HG03457 (cell line): Measurements from ENCODE around the gene FOLR1.
"Not testable (repeated sequence)": the region's sequence is repeated elsewhere in the genome, so short reads cannot be mapped to it uniquely, and the experiment has no call there.

Source experiments
- ATAC-seq: cut with Tn5 transposase; IDR thresholded peaks from one replicate; pipeline ENCODE4 v1.9.1; 2021; ENCODE audit warnings: moderate number of reproducible peaks; ENCODE audit not compliant: unreplicated experiment

The FOLR1 gene

DNA sequence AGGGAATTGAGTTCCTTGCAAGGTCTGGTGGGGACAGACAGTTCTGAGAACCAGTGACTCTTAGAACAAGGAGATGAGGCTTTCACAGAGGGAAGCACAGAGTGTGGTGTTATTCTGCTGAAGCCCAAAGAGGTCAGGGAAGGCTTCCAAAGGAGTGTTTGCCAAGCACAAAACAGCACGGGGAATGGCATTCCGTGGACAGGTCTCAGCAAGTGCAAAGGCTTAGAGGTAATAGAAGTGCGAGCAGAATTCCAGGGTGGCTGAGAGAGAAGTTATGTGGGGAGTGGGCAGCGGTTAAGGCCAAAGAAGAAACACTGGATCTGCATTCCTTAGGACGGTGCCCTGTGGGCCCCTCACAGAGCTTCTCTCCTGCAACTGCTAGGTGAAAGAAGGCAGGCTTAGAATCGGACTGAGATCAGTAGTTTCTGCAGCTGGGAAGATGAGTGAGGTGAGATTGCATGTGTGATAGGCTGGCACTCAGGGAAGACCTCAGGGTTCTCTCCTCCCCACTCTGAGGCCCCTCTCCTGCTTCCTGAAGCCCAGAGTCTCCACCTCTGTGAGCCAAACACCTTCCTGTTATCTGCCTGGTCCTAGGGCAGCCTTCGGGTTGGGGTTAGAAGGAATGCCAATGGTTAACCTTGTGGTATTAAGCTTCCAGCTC, 10.9 kb upstream of the FOLR1 start:
- not testable (repeated sequence) for ATAC-seq

DNA sequence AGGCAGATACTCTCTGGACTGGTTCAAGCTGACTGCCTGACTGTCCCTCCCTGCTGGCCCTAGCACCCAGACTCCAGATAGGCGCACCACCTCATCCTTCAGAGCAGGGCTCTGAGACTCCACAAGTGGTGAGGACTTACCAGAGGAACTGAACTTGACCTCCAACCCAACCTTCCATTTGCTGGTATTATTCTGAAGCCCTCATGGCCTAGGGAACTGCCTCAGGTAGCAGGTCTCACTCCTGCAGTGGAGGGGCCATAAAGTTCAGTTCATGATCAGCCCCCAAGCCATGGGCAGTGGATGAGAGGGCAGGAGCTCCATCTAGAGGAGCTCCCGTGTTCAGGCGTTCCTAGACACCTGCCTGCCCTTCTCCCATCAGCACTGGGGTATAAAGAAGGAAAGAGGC, 10.4 kb upstream of the FOLR1 start:
- not testable (repeated sequence) for ATAC-seq

DNA sequence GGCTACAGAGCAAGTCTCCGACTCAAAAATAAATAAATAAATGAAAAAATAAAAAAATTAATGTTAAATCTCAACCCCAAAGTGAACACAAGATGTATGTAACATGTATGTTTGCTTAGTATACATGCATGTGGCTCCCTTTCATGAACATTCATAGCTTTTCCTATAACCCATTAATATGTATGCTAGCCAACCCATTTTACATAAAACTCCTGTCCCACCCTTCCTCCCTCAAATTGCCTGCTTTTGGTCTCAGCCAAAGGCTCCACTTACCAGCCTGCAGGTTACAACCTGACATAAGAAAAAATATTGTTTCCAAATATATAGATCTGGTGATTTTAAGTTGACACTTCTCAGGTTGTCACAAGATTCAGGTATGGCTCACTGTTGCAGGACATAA, 3.7 kb upstream of the FOLR1 start:
- ATAC-seq: no peak

DNA sequence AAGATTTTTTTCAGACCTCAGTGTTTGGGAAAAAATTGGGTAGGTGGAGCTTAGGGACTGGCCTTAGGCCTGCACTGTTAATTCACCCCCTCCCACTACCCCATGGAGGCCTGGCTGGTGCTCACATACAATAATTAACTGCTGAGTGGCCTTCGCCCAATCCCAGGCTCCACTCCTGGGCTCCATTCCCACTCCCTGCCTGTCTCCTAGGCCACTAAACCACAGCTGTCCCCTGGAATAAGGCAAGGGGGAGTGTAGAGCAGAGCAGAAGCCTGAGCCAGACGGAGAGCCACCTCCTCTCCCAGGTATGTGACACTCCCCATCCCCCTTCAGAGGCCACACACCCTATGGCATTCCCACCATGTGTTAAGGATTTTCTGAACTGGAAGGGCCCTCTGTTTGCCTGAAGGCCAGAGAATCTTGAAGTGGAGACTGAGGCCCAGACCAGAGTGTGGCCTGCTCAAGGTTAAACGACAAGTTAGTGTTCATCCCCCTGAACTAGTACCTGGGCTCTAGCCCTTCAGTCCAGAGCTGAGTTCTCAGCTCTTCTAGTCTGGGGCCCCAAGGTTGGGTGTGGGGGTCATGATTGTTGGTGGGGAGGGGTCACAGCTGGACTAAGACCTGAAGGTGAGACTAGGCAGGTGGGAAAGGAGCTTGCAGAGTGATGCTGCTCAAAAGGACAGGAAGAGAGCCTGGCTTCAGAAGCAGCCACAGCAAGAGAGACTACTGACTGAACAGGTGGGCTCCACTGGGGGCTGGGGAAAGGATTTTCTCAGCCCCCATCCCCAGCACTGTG, 2.3 kb upstream of the FOLR1 start:
- ATAC-seq: no peak

GRCh38 chr11:72190631-72191071, 1.3 kb upstream of the FOLR1 start:
- ATAC-seq: no peak

DNA sequence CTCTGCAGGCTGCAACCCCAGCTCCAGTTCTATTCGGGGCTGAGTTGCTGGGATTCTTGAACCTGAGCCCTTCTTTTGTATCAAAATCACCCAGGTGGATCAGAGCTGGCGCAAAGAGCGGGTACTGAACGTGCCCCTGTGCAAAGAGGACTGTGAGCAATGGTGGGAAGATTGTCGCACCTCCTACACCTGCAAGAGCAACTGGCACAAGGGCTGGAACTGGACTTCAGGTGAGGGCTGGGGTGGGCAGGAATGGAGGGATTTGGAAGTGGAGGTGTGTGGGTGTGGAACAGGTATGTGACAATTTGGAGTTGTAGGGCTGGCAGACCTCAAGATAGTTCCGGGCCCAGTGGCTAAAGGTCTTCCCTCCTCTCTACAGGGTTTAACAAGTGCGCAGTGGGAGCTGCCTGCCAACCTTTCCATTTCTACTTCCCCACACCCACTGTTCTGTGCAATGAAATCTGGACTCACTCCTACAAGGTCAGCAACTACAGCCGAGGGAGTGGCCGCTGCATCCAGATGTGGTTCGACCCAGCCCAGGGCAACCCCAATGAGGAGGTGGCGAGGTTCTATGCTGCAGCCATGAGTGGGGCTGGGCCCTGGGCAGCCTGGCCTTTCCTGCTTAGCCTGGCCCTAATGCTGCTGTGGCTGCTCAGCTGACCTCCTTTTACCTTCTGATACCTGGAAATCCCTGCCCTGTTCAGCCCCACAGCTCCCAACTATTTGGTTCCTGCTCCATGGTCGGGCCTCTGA, 3.8 kb downstream of the FOLR1 start:
- no peak for ATAC-seq

DNA sequence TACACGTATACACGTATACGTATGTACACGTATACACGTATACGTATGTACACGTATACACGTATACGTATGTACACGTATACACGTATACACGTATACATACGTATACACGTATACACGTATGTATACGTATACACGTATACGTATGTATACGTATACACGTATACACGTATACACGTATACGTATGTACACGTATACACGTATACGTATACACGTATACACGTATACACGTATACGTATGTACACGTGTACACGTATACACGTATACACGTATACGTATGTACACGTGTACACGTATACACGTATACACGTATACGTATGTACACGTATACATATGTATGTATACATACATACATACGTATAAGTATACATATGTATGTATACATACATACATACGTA, 9.5 kb downstream of the FOLR1 start:
- ATAC-seq: not testable (repeated sequence)

GRCh38 chr11:72202571-72202970, 10.6 kb downstream of the FOLR1 start:
- ATAC-seq: no peak

- ATAC-seq: no peak
Measured at GRCh38 chr11:72203163-72203562, 11.2 kb downstream of the FOLR1 start.

GRCh38 chr11:72204886-72205285, 12.9 kb downstream of the FOLR1 start:
- no peak for ATAC-seq

DNA sequence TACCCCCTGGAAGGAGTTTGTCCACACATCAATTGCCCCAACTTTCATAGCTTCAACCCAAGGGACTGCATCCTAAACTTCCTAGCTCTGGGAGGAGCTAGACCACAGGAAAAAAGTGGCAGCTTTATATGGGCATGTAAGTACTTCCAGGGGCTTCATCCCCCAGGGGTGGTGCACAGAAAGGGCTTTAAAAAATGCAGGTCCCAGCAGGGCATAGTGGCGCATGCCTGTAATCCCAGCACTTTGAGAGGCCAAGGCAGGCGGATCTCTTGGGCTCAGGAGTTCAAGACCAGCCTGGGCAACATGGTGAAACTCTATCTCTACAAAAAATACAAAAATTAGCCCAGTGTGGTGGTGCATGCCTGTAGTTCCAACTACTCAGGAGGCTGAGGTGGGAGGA, 14.9 kb downstream of the FOLR1 start:
- not testable (repeated sequence) for ATAC-seq

DNA sequence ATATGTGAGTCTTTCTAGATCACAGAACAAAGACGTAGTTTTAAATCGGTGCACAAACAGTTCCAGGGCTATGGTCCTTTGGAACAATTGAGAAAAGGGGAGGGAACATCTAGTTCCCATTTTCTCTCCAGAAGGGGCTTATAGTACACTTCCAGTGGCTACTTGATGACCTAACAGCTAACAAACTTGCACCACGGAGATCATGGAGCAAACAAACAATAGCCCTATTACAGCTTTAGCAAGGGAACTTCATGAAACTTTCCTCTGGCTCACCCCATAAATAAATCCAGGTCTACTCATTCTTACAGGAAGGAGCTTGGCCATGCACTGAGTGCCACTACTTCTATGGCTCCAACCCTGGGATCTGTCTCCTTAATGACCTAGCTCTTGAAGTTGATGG, 16.3 kb downstream of the FOLR1 start:
- ATAC-seq: no peak

DNA sequence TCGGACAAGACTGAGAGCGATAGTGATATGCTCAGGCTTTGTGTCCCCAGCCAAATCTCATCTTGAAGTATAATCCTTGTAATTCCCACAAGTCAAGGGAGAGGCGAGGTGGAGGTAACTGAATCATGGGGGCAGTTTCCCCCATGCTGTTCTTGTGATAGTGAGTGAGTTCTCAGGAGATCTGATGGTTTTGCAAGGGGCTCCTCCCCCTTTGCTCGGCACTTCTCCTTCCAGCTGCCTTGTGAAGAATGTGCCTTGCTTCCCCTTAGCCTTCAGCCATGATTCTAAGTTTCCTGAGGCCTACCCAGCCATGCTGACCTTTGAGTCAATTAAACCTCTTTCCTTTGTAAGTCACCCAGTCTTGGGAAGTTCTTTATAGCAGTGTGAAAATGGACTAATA, 17.2 kb downstream of the FOLR1 start:
- no peak for ATAC-seq

GRCh38 chr11:72216638-72217037, 24.7 kb downstream of the FOLR1 start, which contains the start of gene FOLR2:
Gene FOLR2, plus strand, starts transcription at chr11:72216794. Its CDS starts 1,791 bp downstream, at chr11:72218585.
- ATAC-seq: no peak

DNA sequence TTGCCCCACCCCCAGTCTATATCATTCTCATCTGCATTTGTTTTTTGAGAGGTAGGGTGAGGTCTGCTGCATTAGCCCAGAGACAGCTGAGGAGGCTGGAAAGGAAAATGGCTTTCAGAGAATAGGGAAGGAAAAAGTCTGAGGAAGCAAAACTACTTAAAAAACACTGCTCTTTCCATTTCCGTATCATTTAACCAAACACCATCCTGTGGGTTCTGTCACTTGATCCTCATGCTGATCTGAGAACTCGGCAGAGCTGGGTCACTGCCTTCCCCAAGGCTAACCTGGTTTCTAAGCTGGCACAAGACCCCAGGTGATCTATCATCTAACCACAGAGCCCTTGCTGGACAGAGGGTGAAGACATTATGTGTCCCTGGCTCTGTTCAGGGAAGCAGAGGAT, 25.9 kb downstream of the FOLR1 start:
- no peak for ATAC-seq

DNA sequence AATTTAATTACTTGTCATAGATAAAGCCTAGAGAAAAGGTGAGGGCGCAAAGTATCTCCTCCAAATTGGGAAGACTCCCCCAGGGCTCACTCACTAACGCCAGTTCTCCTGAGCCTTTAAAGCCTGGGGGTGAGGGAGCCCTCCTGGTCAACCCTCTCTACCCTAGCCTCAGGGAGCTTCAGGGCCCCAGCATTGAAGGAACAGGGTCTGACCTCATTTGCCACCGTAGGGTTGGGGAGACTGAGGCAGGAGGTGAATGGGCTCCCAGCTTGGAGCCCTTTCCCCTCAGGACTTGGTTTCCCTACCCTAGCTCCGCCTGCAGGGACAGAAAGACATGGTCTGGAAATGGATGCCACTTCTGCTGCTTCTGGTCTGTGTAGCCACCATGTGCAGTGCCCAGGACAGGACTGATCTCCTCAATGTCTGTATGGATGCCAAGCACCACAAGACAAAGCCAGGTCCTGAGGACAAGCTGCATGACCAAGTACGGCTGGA, 26.4 kb downstream of the FOLR1 start:
- ATAC-seq: no peak

DNA sequence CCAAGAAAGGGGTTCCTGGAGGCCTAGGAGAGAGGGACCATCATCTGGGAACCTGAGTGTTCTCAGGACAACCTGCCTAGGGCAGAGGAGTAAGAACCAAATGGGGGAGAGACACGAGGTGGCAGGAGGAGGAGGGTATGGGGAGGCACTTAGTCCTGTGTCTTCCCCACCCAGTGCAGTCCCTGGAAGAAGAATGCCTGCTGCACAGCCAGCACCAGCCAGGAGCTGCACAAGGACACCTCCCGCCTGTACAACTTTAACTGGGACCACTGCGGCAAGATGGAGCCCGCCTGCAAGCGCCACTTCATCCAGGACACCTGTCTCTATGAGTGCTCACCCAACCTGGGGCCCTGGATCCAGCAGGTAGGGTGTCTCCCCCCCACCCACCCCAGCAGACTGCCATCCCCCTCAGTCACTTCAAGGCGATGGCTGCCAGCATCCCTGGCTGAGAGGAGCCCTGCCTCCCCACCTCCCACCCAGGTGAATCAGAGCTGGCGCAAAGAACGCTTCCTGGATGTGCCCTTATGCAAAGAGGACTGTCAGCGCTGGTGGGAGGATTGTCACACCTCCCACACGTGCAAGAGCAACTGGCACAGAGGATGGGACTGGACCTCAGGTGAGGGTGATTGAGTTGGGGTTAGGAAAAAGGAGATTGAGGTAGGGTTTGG, 28.9 kb downstream of the FOLR1 start:
- ATAC-seq: no peak

GRCh38 chr11:72221386-72222075, 29.6 kb downstream of the FOLR1 start:
- no peak for ATAC-seq

DNA sequence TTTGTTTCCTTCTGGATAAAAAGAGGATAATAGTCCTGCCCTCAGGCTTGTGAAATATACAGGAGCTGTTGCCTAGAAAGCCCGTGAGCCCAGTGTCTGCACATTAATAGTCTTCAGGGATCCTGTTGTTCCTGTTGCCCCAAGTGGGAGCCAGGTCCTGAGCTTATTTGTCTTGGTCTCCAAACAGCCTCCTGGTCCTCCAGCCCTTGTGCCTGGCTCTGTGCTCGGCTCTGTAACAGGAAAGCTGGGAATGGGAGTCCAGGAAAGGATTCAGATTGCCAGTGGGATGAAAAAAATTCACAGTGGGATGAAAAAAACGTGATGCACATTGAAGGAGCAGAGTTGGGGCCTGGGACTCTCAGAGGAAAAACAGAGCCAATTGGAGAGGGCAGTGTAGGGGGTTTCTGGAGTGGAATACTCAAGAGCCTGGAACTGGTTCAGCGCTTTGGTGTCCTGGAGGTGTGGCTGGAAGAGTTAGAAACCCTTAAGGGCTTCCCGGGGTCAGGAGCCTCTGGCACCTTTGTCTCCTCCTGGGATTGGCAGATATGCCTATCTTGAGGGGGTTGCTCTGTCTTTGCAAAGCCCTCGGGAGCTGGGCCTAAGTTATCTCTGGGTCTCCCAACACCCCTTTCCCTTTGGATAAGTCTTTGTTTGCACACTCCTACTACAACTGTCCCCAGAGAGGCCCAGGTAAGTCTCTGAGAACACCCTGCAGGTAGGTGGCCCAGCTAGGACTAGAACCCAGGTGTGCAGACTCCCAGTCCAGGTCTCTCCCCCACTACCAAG, 30.4 kb downstream of the FOLR1 start:
- no peak for ATAC-seq
